Esophagus squamous epithelium (tissue), 5 donors: ENCODE results near the gene HIPK1. TPM values are rescaled to one million over a fixed set of nuclear protein-coding genes. Genes with fewer than 3 reads are reported as not detected.
A peak's percentile ranks its signal among the peaks of the same experiment; 100 is the strongest.

Source experiments
- DNase-seq: peaks from one replicate; lab custom pipeline; 2025; lab: John Stamatoyannopoulos, UW
- H3K27ac ChIP-seq, 4 donors: fragments of 200-600 bp; sonication (generic); one replicate each; pipeline ENCODE4 v1.5.1; 2016 to 2019; ENCODE audit warnings: mild to moderate bottlenecking in 1 of 4
- H3K27me3 ChIP-seq, 4 donors: fragments of 200-600 bp; sonication (generic); 1 replicate in 3 of 4; 2 replicates in 1 of 4; pipeline versions ENCODE4 v1.5.1 to v1.6.0; 2017 to 2021; ENCODE audit warnings: antibody characterized with exemption in 1 of 4
- H3K36me3 ChIP-seq, 3 donors: fragments of 200-600 bp; sonication (generic); one replicate each; pipeline ENCODE4 v1.5.1; 2016 to 2019
- H3K4me1 ChIP-seq, 3 donors: fragments of 200-600 bp; sonication (generic); one replicate each; pipeline ENCODE4 v1.5.1; 2017 to 2019
- H3K4me3 ChIP-seq, 4 donors: fragments of 200-600 bp; sonication (generic); 1 replicate in 3 of 4; 2 replicates in 1 of 4; pipeline ENCODE4 v1.5.1; 2016 to 2019; ENCODE audit warnings: mild to moderate bottlenecking in 2 of 4, moderate library complexity in 1 of 4
- H3K9me3 ChIP-seq, 3 donors: fragments of 200-600 bp; sonication (generic); one replicate each; pipeline ENCODE4 v1.5.1; 2016 to 2019
- CTCF ChIP-seq, 6 experiments: fragments of 450-650 bp in 4 of 6; fragments of 200-600 bp in 2 of 6; sonication (generic) in 2 of 6; IDR thresholded peaks; one replicate each; pipeline ENCODE4 v1.5.1; 2016 to 2019; ENCODE audit warnings: antibody characterized with exemption in 6 of 6, mild to moderate bottlenecking in 4 of 6, moderate library complexity in 4 of 6
- POLR2A ChIP-seq, 4 donors: fragments of 450-650 bp; IDR thresholded peaks; one replicate each; pipeline ENCODE4 v1.6.1; 2017; ENCODE audit warnings: antibody characterized with exemption in 4 of 4, mild to moderate bottlenecking in 4 of 4, moderate library complexity in 3 of 4
- WGBS, 2 donors: methylation state at CpG; one replicate each; pipeline ENCODE4 v1.1.5; 2018; 5-methylcytosine and 5-hydroxymethylcytosine counted together
- intact Hi-C: fragments of 100-400 bp; cut with DNase I; formaldehyde crosslinking; loops from one replicate; pipeline ENCODE4 v1.15.0; 2022
- total RNA-seq, 4 donors: library from RNA; depleted of rRNA; stranded (reverse); fragments of >200 nt; gene quantifications; one replicate each; pipeline ENCODE4 v1.1.0, GENCODE V29; 2016
- donor health status: DM: yes; HTN: yes; CAD: no.

HIPK1 gene
- total RNA-seq, 4 donors from 2014 or later = 34.1 to 46.5 (median 43.6) TPM

GRCh38 chr1:113975211-113975895 lies 46.2 kb downstream of the HIPK1 start:
- intact Hi-C loops = no loop called here
- DNase-seq = no peak
- Histone ChIP-seq H3K4me1 (peaks cover 0 to 43% (median 10%) of the 10 kb centered on the region in 3 donors), H3K27me3 (no peaks in the 10 kb centered on the region), H3K27ac (no peak overlapping the region), H3K4me3 (no peak overlapping the region), H3K36me3 (peaks cover 15 to 58% (median 23%) of the 10 kb centered on the region in 3 donors), H3K9me3 (no peaks in the 10 kb centered on the region)
- no peak for TF ChIP-seq CTCF (IDR thresholded peaks at IDR 0.05)
- no peak for TF ChIP-seq POLR2A (IDR thresholded peaks at IDR 0.05)
- 54 to 58% methylated on average over 4 of the region's 4 CpGs for WGBS, 2 donors

GRCh38 chr1:113976609-113977278 lies 47.6 kb downstream of the HIPK1 start:
- no peaks in the 10 kb centered on the region for H3K27me3 ChIP-seq
- no peak for TF ChIP-seq POLR2A (IDR thresholded peaks at IDR 0.05)
- peak in 2 of 6 experiments; percentile 9 to 15 for TF ChIP-seq CTCF (IDR thresholded peaks at IDR 0.05)
- DNase-seq = no peak
- intact Hi-C loops = no loop called here
- peaks cover 0 to 57% (median 17%) of the 10 kb centered on the region in 3 donors for H3K4me1 ChIP-seq
- H3K9me3 ChIP-seq = no peaks in the 10 kb centered on the region
- H3K4me3 ChIP-seq = no peak overlapping the region
- H3K36me3 ChIP-seq = peaks cover 10 to 44% (median 13%) of the 10 kb centered on the region in 3 donors
- peak overlapping the region in 3 of 4 donors; percentile 24 to 51 (median 46) for H3K27ac ChIP-seq
- 54 to 61% methylated on average over 3 to 4 of the region's 4 CpGs for WGBS, 2 donors

GRCh38 chr1:113977906-113978305 lies 48.8 kb downstream of the HIPK1 start:
- Histone ChIP-seq H3K36me3 (peaks cover 4 to 33% (median 6%) of the 10 kb centered on the region in 3 donors), H3K4me1 (peaks cover 0 to 62% (median 20%) of the 10 kb centered on the region in 3 donors), H3K27me3 (no peaks in the 10 kb centered on the region), H3K9me3 (no peaks in the 10 kb centered on the region), H3K4me3 (no peak overlapping the region), H3K27ac (peak overlapping the region in 1 of 4 donors; percentile 82)
- no peak for DNase-seq
- intact Hi-C loops = no loop called here
- TF ChIP-seq POLR2A (IDR thresholded peaks at IDR 0.05) = no peak
- TF ChIP-seq CTCF (IDR thresholded peaks at IDR 0.05) = no peak
- WGBS, 2 donors = 58 to 77% methylated on average over 3 of the region's 3 CpGs

GRCh38 chr1:113978863-113979702 lies 50.0 kb downstream of the HIPK1 start, which contains the start of gene OLFML3:
Gene OLFML3, plus strand, starts transcription at chr1:113979474. Its CDS starts 43 bp downstream, at chr1:113979517.
- Histone ChIP-seq H3K4me3 (peak within 1 kb of the TSS in 3 of 4 donors; percentile 33 to 56 (median 40)), H3K36me3 (peaks cover 0 to 21% (median 0%) of the 10 kb centered on the region in 3 donors), H3K4me1 (peaks cover 0 to 74% (median 30%) of the 10 kb centered on the region in 3 donors), H3K9me3 (no peaks in the 10 kb centered on the region), H3K27me3 (no peaks in the 10 kb centered on the region), H3K27ac (peak within 1 kb of the TSS; percentile 41 to 87 (median 75))
- intact Hi-C loops = no loop called here
- no peak for DNase-seq
- TF ChIP-seq POLR2A (IDR thresholded peaks at IDR 0.05) (peak in 2 of 4 donors; percentile 29 to 59), CTCF (IDR thresholded peaks at IDR 0.05) (peak; percentile 32 to 75 (median 62))
- 30 to 33% methylated on average over 2 to 7 of the region's 13 CpGs for WGBS, 2 donors
